Activated CD4-positive, alpha-beta T cell treated with anti-CD3 and anti-CD28 coated beads for 4 hours (primary cell): ENCODE results near the gene SGMS2.
A peak's percentile ranks its signal among the peaks of the same experiment; 100 is the strongest.

Source experiments
- DNase-seq, 2 donors: peaks; one replicate each; pipeline ENCODE4 v3.0.0-alpha.2; 2020

Gene SGMS2

DNA sequence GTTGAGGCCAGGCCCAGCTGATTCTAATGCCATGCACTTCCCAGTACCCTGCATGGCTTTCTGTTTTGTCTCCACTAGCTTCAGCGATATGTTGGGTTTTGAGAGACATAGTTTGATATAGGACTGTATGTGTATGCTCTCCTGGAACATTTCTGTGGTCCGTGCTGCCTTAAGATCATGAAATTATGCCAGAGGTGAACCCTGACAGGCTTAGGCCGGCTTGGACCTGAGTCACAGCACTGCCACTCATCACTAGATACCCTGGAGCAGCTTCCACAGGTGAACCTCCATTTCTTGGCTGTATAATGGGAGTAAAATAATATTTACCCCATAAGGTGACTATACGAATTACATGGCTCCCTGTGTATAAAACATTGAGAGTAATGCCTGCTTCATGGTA lies 6.4 kb downstream of the SGMS2 start:
- no peak for DNase-seq

- DNase-seq, result no peak
Observed at GRCh38 chr4:107832275-107832807, 7.6 kb downstream of the SGMS2 start.

DNA sequence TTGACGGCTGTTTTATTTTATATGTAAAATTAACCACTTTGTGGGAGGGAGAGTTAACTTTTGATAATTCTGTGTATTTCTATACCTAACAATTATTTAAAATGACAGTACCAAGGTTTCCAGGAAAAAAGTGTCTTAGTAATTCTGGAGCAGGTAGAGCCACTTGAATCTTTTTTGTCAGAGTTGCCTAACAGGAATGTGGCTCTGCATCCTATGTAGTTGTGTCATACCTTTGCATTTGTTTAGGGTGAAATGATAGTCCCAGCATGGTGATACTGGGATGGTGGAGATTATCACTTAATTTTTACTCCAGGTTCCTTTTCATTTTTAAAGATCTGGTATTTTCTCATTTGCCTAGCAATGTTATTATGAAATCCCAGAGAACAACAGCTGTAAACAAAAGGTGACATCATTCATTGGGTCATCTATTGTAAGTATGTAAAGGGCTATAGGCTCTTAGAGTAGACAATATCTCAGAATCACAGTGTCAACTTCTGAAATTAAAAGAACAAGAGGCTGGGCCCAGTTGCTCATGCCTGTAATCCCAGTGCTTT lies 9.6 kb downstream of the SGMS2 start:
- no peak for DNase-seq

DNA sequence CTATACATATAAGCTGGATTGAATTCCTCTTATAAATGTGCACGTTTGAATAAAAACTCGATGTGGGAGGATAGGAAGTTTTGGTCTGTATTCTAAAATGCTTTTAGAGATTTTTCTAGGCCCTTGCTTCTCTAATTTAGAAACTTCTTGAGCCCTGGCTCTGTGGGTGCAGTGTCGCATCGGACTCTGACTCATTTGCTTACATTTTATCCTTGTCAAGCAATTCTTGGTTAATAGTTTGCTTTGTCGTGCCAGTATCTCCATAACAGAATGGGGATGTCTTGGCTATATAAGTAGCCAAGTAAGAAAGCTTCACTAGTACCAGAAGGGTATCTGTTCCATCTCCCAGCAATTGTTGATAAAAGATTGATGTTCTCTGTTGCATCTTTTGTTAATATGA lies 10.7 kb downstream of the SGMS2 start:
- no peak for DNase-seq

DNA sequence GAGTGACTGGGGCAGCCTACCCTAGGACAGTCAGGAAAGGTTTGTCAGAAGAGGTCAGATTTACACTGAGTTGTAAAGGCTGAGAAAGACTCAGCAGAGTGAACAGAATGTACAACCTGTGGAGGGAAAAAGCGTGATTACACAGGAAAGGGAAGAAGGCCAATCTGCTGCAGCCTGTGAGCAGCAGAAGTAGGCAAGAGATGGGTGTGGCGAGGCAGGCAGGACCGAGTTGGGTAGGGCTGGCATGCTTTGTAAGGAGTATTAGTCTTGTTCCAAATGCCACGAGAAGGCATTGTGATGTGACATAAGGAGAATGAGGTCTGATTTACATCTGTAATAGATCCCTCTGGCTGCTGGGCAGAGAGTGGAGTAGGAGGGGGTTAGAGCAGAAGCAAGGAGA lies 12.6 kb downstream of the SGMS2 start:
- DNase-seq, result no peak

DNA sequence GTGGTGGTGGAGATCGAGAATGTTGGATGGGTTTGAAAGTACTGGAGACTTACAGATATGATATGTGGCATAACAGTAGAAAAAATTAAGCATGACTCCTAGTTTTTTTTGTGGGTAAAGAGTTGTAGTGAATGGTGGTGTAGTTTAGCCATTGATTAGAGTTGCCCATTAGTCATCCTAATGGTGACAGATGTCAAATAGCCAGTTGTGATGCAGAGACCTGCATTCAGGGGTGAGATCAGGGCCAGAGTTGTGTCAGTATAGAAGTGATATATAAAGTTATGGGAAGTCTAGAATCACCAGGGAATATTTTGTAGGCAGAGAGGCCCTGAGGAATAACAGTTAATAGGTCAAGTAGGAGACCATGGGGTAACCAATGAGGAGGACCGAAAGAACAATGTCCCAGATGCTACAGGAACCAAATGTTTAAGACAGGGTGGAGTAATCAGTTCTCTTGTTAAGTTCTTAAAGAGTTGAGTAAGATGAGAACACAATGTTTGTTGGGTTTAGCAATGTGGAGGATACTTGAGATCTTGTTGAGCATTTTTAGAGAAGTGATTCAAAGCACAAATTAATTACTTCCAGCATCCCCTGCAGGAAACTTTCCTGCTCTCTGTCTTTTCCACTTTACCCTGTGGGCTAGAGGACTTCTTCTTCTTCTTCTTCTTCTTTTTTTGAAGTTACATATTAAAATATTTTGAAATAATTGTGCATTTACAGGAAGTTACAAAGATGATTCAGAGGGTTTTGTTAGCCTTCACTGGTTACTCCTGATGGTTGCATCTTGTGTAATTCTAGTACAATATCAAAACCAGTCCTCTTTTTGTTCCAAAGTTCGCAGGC lies 13.3 kb downstream of the SGMS2 start:
- no peak for DNase-seq

- no peak for DNase-seq
Observed at GRCh38 chr4:107838861-107839565, 14.3 kb downstream of the SGMS2 start.

- DNase-seq, result no peak
Observed at GRCh38 chr4:107843391-107843790, 18.7 kb downstream of the SGMS2 start.

DNA sequence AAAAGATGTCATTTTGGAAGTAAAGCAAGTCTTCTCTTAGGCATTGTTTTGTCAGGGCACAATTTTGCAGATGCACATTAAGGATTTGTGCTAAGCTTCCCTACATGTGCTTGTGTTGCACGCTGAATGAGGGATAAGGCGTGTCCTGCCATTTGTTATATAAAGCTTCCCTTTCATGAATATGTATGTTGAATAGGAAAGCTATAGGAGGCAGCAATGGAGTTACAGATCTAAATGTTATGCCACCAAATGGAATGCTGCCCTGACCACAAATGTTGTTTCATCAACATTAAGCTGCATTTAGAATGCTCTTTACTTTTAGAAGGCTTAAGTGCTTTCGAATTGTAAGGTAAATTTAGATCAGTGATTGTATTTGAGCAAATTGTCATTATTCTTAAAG lies 20.9 kb downstream of the SGMS2 start:
- DNase-seq, result no peak

DNA sequence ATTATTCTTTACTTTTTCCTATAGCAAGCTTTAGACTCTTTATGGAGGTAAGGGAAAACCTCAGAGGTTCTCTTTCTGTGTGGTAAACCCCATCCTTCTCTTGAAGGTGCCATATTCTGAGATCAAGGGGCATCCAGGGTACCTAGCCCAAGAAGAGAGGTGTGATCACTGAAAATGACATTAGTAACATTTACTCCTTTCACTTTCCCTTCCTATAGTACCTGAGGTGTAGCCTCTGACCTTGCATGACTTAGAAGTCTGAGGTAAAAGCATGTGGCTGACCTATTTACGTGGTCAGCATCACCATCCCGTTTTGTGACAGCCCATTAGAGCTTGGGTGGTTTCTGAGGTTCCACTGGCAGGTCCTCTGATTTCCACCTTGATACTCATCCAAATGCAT lies 25.7 kb downstream of the SGMS2 start:
- DNase-seq, result no peak

DNA sequence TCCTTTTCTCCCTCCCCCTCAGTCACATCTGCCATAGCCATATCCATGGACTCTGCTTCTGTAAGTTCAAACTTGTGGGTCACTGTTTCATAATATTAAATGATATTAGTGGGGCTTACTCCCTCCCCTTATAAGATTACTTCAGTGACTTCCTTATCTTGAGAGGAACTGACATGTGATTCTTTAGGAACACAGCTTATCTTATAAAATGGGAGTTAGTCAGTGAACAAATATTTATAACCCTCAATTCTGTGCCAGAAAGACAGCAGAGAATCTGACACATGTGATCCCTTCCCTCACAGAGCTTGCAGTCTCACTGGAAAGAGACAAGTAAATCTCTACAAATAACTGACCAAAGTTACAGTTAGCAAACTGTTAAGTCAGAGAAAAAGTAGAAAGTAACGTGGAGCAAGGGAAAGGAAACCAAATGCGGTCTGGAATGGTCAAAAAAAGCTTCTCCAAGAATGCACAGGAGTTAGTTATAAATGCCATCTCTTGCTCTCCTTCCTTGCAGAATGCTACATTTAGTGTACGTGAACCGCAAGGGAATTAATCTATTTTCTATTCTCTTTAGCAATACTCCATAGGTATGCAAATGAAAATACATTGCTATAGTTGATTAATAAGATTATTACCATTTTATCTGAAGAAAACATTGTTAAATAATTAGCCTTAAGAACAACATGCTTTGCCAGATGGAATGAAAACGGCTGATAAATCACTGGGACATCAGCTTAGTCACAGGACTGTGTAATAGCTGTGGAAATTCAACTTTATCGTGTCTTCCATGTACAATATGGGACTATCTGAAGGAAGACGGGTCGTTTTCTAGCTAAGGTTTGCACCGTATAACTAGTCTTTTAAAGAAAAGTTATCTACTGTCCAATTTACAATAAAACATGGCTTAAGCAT lies 29.0 kb downstream of the SGMS2 start:
- DNase-seq, result no peak

GRCh38 chr4:107854356-107855022 lies 29.8 kb downstream of the SGMS2 start:
- no peak for DNase-seq

GRCh38 chr4:107855723-107856122 lies 31.0 kb downstream of the SGMS2 start:
- DNase-seq, result no peak

DNA sequence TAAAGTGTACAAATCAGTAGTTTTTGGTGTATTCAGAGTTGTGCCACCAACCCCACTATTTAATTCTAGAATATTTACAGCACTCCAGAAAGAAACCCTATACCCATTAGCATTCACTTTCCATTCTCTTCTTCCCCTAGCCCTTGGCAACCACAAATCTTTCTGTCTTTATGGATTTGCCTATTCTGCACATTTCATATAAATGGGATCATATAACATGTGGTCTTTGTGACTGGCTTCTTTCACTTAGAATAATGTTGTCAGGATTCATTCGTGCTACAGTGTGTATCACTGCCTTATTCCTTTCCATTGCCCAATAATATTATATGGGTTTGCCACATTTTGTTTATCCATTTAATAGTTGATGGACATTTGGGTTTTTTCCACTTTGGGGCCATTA lies 32.2 kb downstream of the SGMS2 start:
- no peak for DNase-seq

- no peak for DNase-seq
Observed at GRCh38 chr4:107857741-107858140, 33.0 kb downstream of the SGMS2 start.

GRCh38 chr4:107858158-107858742 lies 33.5 kb downstream of the SGMS2 start:
- no peak for DNase-seq

DNA sequence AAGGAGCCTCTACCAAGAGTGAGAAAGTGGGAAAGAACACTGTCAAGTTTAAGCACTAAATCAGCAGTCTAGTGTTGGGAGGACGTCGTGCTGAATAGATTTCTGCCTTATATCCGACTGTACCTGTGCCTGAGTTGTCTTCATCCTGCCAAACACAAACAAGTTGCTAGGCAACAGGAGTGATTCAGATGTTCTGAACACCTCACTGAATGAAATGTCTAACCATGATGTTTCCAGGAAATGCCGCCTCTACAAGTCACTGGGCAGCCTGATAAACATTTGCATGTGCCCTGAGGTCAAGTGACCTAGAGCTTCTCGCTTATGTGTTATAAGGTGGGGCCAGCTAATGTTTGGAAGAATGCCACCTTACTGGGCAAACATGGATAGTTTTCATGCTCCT lies 37.9 kb downstream of the SGMS2 start:
- peak in 1 of 2 donors; percentile 1 for DNase-seq

GRCh38 chr4:107863416-107863815 lies 38.7 kb downstream of the SGMS2 start:
- DNase-seq, result no peak

DNA sequence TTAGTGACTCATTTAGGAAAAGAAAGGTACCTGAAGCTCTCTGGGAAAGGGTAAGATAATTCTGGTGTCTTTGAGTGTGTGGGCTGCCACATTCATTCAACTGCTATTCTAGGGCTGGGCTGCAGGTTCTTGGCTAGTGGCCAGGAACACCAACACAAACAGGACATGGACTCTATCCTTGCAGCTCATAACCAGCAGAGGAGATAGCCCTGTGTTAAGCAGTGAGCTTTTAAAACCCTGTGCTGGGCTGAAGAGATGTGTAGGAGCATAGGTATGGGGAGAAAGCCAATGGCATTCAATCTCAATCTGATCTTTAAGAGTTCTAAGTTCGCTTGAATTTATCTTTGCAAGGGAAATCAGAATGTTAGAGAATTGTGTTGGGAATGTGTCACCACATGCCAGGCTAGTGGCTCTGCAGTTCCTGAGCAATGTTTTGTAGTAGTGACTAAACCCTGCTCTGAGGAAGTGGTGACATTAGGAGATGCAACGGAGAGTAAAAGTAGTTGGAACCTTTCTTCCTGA lies 39.2 kb downstream of the SGMS2 start:
- DNase-seq, result no peak

DNA sequence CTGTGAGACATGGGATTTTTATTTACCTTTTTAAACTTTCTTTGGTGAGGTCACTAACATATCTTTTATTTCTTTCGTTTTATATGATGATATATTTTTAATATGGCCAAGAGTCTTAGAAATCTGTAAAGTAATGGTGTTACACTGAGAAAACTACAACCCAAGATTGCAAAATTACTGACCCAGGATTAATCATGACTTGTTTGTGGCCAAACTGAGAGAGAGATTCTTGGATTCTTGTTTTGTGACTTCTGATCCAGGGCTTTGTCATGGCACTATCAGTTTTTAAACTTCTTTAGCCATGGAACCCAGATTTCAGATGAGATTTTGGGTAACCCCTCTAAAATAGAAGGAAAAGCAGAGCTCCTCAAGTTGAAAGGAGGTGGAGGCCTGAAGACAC lies 42.0 kb downstream of the SGMS2 start:
- no peak for DNase-seq

GRCh38 chr4:107870236-107870635 lies 45.5 kb downstream of the SGMS2 start:
- DNase-seq, result no peak
